Heart left ventricle (tissue), 16 donors: ENCODE results near the gene KIF13A. TPM values are rescaled to one million over a fixed set of nuclear protein-coding genes. Genes with fewer than 3 reads are reported as not detected.
A peak's percentile ranks its signal among the peaks of the same experiment; 100 is the strongest.

Source experiments
- ATAC-seq, 4 donors: fragments of 200-7000 bp; cut with Tn5 transposase; one replicate each; pipeline ENCODE4 v1.9.1; 2020 to 2022; ENCODE audit warnings: moderate library complexity in 4 of 4, mild to moderate bottlenecking in 3 of 4, moderate number of reproducible peaks in 1 of 4
- DNase-seq, 5 donors: peaks; one replicate each; pipeline ENCODE4 v3.0.0-alpha.2; 2020
- H3K27ac ChIP-seq, 12 donors: fragments of 200-600 bp; sonication (generic) in 4 of 12; one replicate each; pipeline versions ENCODE4 v1.5.0 to v1.8.0; 2016 to 2022; ENCODE audit warnings: mild to moderate bottlenecking in 2 of 12
- H3K27me3 ChIP-seq, 9 donors: fragments of 200-600 bp; sonication (generic) in 2 of 9; one replicate each; pipeline versions ENCODE4 v1.5.1 to v1.8.0; 2016 to 2022; ENCODE audit warnings: mild to moderate bottlenecking in 3 of 9
- H3K36me3 ChIP-seq, 9 donors: fragments of 200-600 bp; sonication (generic) in 2 of 9; one replicate each; pipeline versions ENCODE4 v1.5.0 to v1.8.0; 2018 to 2022; ENCODE audit warnings: mild to moderate bottlenecking in 2 of 9
- H3K4me1 ChIP-seq, 12 donors: fragments of 200-600 bp; sonication (generic) in 4 of 12; one replicate each; pipeline versions ENCODE4 v1.5.0 to v1.8.0; 2016 to 2022; ENCODE audit warnings: mild to moderate bottlenecking in 3 of 12
- H3K4me3 ChIP-seq, 12 donors: fragments of 200-600 bp; sonication (generic) in 4 of 12; one replicate each; pipeline versions ENCODE4 v1.5.0 to v1.8.0; 2017 to 2022; ENCODE audit warnings: mild to moderate bottlenecking in 9 of 12, moderate library complexity in 4 of 12
- H3K9me3 ChIP-seq, 12 donors: fragments of 200-600 bp; sonication (generic) in 4 of 12; one replicate each; pipeline versions ENCODE4 v1.5.0 to v1.8.0; 2016 to 2022; ENCODE audit warnings: mild to moderate bottlenecking in 1 of 12
- CTCF ChIP-seq, 12 donors: fragments of 200-600 bp; sonication (generic) in 4 of 12; IDR thresholded peaks; one replicate each; pipeline versions ENCODE4 v1.5.0 to v1.8.0; 2018 to 2022; ENCODE audit warnings: antibody characterized with exemption in 12 of 12, mild to moderate bottlenecking in 5 of 12
- POLR2A ChIP-seq, 2 donors: fragments of 450-650 bp; IDR thresholded peaks; one replicate each; pipeline ENCODE4 v1.6.1; 2017; ENCODE audit warnings: antibody characterized with exemption in 2 of 2, mild to moderate bottlenecking in 2 of 2, moderate library complexity in 2 of 2
- WGBS, 4 donors: extraction: QIAGEN DNeasy Blood & Tissue Kit in 2 of 4; methylation state at CpG; one replicate each; pipeline versions ENCODE4 v1.1.5 to v1.1.7; 2013 to 2018; 5-methylcytosine and 5-hydroxymethylcytosine counted together
- intact Hi-C, 10 donors: fragments of 100-400 bp; cut with DNase I; formaldehyde crosslinking; loops; one replicate each; pipeline versions ENCODE4 v1.11.1 to v1.14.2; 2022
- polyA plus RNA-seq, 2 donors: library from polyadenylated mRNA; stranded (reverse); fragments of 200-250 nt; gene quantifications; one replicate each; pipeline ENCODE4 v1.2.3, GENCODE V29; 2013
- total RNA-seq, 9 donors: library from RNA; depleted of rRNA in 2 of 9; stranded (reverse); fragments of >200 nt in 2 of 9; fragmentation: NEBNext Ultra II Directional in 3 of 9; extraction: Animal tissue kit (Norgen Biotek cat#: 25700) in 3 of 9; gene quantifications; one replicate each; pipeline versions ENCODE4 v1.1.0 to v1.2.4, GENCODE V29; 2016 to 2023
- donor health status: ischemic (EF 13 %, LVEDD 7.1; RV severe dilation, severe dysfunction).
- donor health status: healthy with polysubstance abuse.
- donor health status: DM: no; HTN: yes; CAD: no.
- donor health status: DM: no; HTN: no; CAD: no.
- donor health status: ischemic (EF 25% LVEDD 6.9; RV normal size, moderate dysfunction).
- donor health status: ischemic (EF 25% LVEDD 5.7; RV mildly dilated, moderate dysfunction).
- donor health status: healthy.
- donor health status: DM: yes; HTN: yes; CAD: no.
- donor health status: ischemic (EF 35%, LVEDD 5.7; RV mildly dilated, moderate dysfunction).
- donor health status: nonischemic (EF 11% LVEDD 7.7; RV severe dilation, severe dysfunction).
- donor health status: DM: yes; HTN: yes; CAD: no.
- donor health status: PGD.
- donor health status: ischemic (EF 29% LVEDD 5.4; RV normal size, mild dysfunction).
- donor health status: nonischemic (EF 23%, LVEDD 6.1; RV moderate dilation, normal function).

Gene KIF13A
- total and polyA plus RNA-seq, 11 donors: 17.1 to 148 (median 72.2) TPM

- 77 to 86% (median 81%) methylated on average over 10 of the region's 10 CpGs for WGBS, 4 donors
- no peaks in the 10 kb centered on the region for H3K27me3 ChIP-seq
- no peak for TF ChIP-seq CTCF (IDR thresholded peaks at IDR 0.05)
- no peak for TF ChIP-seq POLR2A (IDR thresholded peaks at IDR 0.05)
- DNase-seq (no peak), ATAC-seq (no peak)
- peaks cover 0 to 49% (median 20%) of the 10 kb centered on the region in 12 donors for H3K4me1 ChIP-seq
- H3K27ac ChIP-seq: no peak overlapping the region
- intact Hi-C loops: loop anchor here in 1 of 10 donors (5.0 kb wide), 1 partner anchor 33 kb away; no protein-coding TSS in a partner anchor
- peaks cover 0 to 11% (median 4%) of the 10 kb centered on the region in 9 donors for H3K36me3 ChIP-seq
- H3K9me3 ChIP-seq: no peaks in the 10 kb centered on the region
- H3K4me3 ChIP-seq: no peak overlapping the region
Measured at GRCh38 chr6:17874753-17875152, 112.7 kb downstream of the KIF13A start.

GRCh38 chr6:17872908-17873307 is 114.5 kb downstream of the KIF13A start:
- peaks cover 0 to 11% (median 4%) of the 10 kb centered on the region in 9 donors for H3K36me3 ChIP-seq
- H3K4me1 ChIP-seq: peaks cover 0 to 53% (median 24%) of the 10 kb centered on the region in 12 donors
- intact Hi-C loops: loop anchor here in 1 of 10 donors (5.0 kb wide), 1 partner anchor 34 kb away; no protein-coding TSS in a partner anchor
- DNase-seq (no peak), ATAC-seq (no peak)
- no peak overlapping the region for H3K27ac ChIP-seq
- no peak overlapping the region for H3K4me3 ChIP-seq
- no peaks in the 10 kb centered on the region for H3K27me3 ChIP-seq
- TF ChIP-seq CTCF (IDR thresholded peaks at IDR 0.05): no peak
- no peak for TF ChIP-seq POLR2A (IDR thresholded peaks at IDR 0.05)
- 87 to 97% (median 97%) methylated on average over 2 of the region's 2 CpGs for WGBS, 4 donors
- H3K9me3 ChIP-seq: no peaks in the 10 kb centered on the region

GRCh38 chr6:17871836-17872235 is 115.6 kb downstream of the KIF13A start:
- Histone ChIP-seq H3K27ac (peak overlapping the region in 2 of 12 donors; percentile 3 to 8), H3K4me1 (peaks cover 0 to 57% (median 26%) of the 10 kb centered on the region in 12 donors), H3K36me3 (peaks cover 0 to 11% (median 4%) of the 10 kb centered on the region in 9 donors), H3K9me3 (no peaks in the 10 kb centered on the region), H3K27me3 (no peaks in the 10 kb centered on the region), H3K4me3 (no peak overlapping the region)
- WGBS, 4 donors: 77 to 89% (median 82%) methylated on average over 3 of the region's 3 CpGs
- ATAC-seq (peak in 1 of 4 donors; percentile 28), DNase-seq (no peak)
- TF ChIP-seq CTCF (IDR thresholded peaks at IDR 0.05): no peak
- TF ChIP-seq POLR2A (IDR thresholded peaks at IDR 0.05): no peak
- intact Hi-C loops: loop anchor here in 1 of 10 donors (5.0 kb wide), 1 partner anchor 35 kb away; no protein-coding TSS in a partner anchor

GRCh38 chr6:17871189-17871519 is 116.3 kb downstream of the KIF13A start:
- WGBS, 4 donors: 71 to 85% (median 79%) methylated on average over 1 of the region's 1 CpG
- no peak overlapping the region for H3K4me3 ChIP-seq
- peak overlapping the region in 2 of 12 donors; percentile 3 to 27 for H3K27ac ChIP-seq
- H3K9me3 ChIP-seq: no peaks in the 10 kb centered on the region
- intact Hi-C loops: loop anchor here in 1 of 10 donors (5.0 kb wide), 1 partner anchor 36 kb away; no protein-coding TSS in a partner anchor
- peaks cover 0 to 11% (median 4%) of the 10 kb centered on the region in 9 donors for H3K36me3 ChIP-seq
- TF ChIP-seq POLR2A (IDR thresholded peaks at IDR 0.05) (no peak), CTCF (IDR thresholded peaks at IDR 0.05) (no peak)
- peaks cover 0 to 61% (median 26%) of the 10 kb centered on the region in 12 donors for H3K4me1 ChIP-seq
- no peak for ATAC-seq
- DNase-seq: no peak
- H3K27me3 ChIP-seq: no peaks in the 10 kb centered on the region
